Tibial nerve (tissue), 4 donors: ENCODE results near the gene AKAIN1.

Experiments
- EP300 ChIP-seq, 2 donors: sonication (generic); formaldehyde crosslinking; IDR thresholded peaks; one replicate each; pipeline ENCODE4 v1.6.1; 2017; ENCODE audit warnings: antibody characterized with exemption in 2 of 2, mild to moderate bottlenecking in 1 of 2
- POLR2A ChIP-seq, 2 donors: fragments of 450-650 bp; IDR thresholded peaks; one replicate each; pipeline ENCODE4 v1.6.1; 2017; ENCODE audit warnings: antibody characterized with exemption in 2 of 2, mild to moderate bottlenecking in 2 of 2, moderate library complexity in 2 of 2
- TF ChIP-seq, protein P1 (sequence below), 5 experiments: fragments of 200-600 bp in 3 of 5; fragments of 450-650 bp in 2 of 5; sonication (generic) in 3 of 5; IDR thresholded peaks; one replicate each; pipeline ENCODE4 v1.5.1; 2016 to 2019; ENCODE audit warnings: antibody characterized with exemption in 5 of 5, mild to moderate bottlenecking in 3 of 5, moderate library complexity in 2 of 5

DNA sequence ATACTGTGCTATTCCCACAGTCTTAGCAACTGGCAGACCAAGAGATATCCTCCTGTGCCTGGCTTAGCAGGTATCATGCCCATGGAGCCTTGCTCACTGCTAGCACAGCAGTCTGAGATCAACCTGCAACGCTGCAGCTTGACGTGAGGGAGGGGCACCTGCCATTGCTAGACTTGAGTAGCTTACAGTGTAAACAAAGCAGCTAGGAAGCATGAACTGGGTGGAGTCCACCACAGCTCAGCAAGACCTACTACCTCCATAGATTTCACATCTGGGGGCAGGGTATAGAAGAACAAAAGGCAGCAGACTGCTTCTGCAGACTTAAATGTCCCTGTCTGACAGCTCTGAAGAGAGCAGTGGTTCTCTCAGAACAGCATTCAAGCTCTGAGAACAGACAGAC lies 74.8 kb downstream of the AKAIN1 start:
- TF ChIP-seq, protein P1, sequence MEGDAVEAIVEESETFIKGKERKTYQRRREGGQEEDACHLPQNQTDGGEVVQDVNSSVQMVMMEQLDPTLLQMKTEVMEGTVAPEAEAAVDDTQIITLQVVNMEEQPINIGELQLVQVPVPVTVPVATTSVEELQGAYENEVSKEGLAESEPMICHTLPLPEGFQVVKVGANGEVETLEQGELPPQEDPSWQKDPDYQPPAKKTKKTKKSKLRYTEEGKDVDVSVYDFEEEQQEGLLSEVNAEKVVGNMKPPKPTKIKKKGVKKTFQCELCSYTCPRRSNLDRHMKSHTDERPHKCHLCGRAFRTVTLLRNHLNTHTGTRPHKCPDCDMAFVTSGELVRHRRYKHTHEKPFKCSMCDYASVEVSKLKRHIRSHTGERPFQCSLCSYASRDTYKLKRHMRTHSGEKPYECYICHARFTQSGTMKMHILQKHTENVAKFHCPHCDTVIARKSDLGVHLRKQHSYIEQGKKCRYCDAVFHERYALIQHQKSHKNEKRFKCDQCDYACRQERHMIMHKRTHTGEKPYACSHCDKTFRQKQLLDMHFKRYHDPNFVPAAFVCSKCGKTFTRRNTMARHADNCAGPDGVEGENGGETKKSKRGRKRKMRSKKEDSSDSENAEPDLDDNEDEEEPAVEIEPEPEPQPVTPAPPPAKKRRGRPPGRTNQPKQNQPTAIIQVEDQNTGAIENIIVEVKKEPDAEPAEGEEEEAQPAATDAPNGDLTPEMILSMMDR (IDR thresholded peaks at IDR 0.05), result no peak
- TF ChIP-seq POLR2A (IDR thresholded peaks at IDR 0.05), result no peak
- no peak for TF ChIP-seq EP300 (IDR thresholded peaks at IDR 0.05)
